Astrocyte (in vitro differentiated cells and primary cell): Measurements from ENCODE around the gene CDON. TPM values are rescaled to one million over a fixed set of nuclear protein-coding genes. Genes with fewer than 3 reads are reported as not detected.

Source experiments
- DNase-seq: peaks from one replicate; pipeline ENCODE4 v3.0.0-alpha.2; 2010; ENCODE audit warnings: low read depth
- FAIRE-seq: peaks from 2 replicates; lab custom pipeline; 2011; peaks lifted over from hg19 to GRCh38; lab: Jason Lieb, UNC
- H2AFZ ChIP-seq: 2 replicates; pipeline ENCODE4 v1.6.0; 2012; ENCODE audit warnings: low read depth, low read length, inconsistent platforms
- H3K27ac ChIP-seq: 2 replicates; pipeline ENCODE4 v1.5.1; 2011; ENCODE audit warnings: low read depth, low read length, inconsistent platforms
- H3K27me3 ChIP-seq: 2 replicates; pipeline ENCODE4 v1.6.0; 2011; ENCODE audit warnings: low read length, inconsistent platforms; ENCODE audit not compliant: insufficient read depth
- H3K36me3 ChIP-seq: 2 replicates; pipeline ENCODE4 v1.5.1; 2011; ENCODE audit warnings: low read length, inconsistent platforms; ENCODE audit not compliant: insufficient read depth
- H3K4me1 ChIP-seq: 2 replicates; pipeline ENCODE4 v1.5.1; 2011; ENCODE audit warnings: low read length, inconsistent platforms; ENCODE audit not compliant: insufficient read depth
- H3K4me2 ChIP-seq: 2 replicates; pipeline ENCODE4 v1.6.0; 2012; ENCODE audit warnings: low read length, inconsistent platforms
- H3K4me3 ChIP-seq: 2 replicates; pipeline ENCODE4 v1.5.1; 2011; ENCODE audit warnings: low read depth, mild to moderate bottlenecking, low read length, inconsistent platforms; ENCODE audit not compliant: insufficient read depth
- H3K79me2 ChIP-seq: 2 replicates; pipeline ENCODE4 v1.6.0; 2012; ENCODE audit warnings: mild to moderate bottlenecking, low read length, inconsistent platforms; ENCODE audit not compliant: insufficient read depth
- H3K9ac ChIP-seq: 2 replicates; pipeline ENCODE4 v1.6.0; 2012; ENCODE audit warnings: mild to moderate bottlenecking, low read length, inconsistent platforms
- H3K9me3 ChIP-seq: 2 replicates; pipeline ENCODE4 v1.5.1; 2012; ENCODE audit warnings: low read depth, mild to moderate bottlenecking, low read length, inconsistent platforms; ENCODE audit not compliant: insufficient read depth
- H4K20me1 ChIP-seq: 2 replicates; pipeline ENCODE4 v1.6.0; 2012; ENCODE audit warnings: low read length, inconsistent platforms; ENCODE audit not compliant: insufficient read depth
- H3K27ac Mint-ChIP-seq: one replicate; pipeline ENCODE4 v1.8.0; 2021; ENCODE audit warnings: mild to moderate bottlenecking, mixed read lengths; ENCODE audit not compliant: unreplicated experiment
- H3K27me3 Mint-ChIP-seq: one replicate; pipeline ENCODE4 v1.8.0; 2021; ENCODE audit warnings: low read depth, mixed read lengths; ENCODE audit not compliant: unreplicated experiment
- H3K36me3 Mint-ChIP-seq: one replicate; pipeline ENCODE4 v1.8.0; 2021; ENCODE audit warnings: low read depth, mixed read lengths; ENCODE audit not compliant: unreplicated experiment
- H3K4me1 Mint-ChIP-seq: one replicate; pipeline ENCODE4 v1.8.0; 2021; ENCODE audit warnings: low read depth, mixed read lengths; ENCODE audit not compliant: unreplicated experiment
- H3K4me3 Mint-ChIP-seq: one replicate; pipeline ENCODE4 v1.8.0; 2021; ENCODE audit warnings: mild to moderate bottlenecking, moderate library complexity, mixed read lengths; ENCODE audit not compliant: unreplicated experiment
- H3K9me3 Mint-ChIP-seq: one replicate; pipeline ENCODE4 v1.8.0; 2021; ENCODE audit warnings: mild to moderate bottlenecking, mixed read lengths; ENCODE audit not compliant: unreplicated experiment
- CTCF ChIP-seq: IDR thresholded peaks from 2 replicates; pipeline ENCODE4 v1.5.1; 2011; ENCODE audit warnings: low read depth, mild to moderate bottlenecking, inconsistent platforms, low read length, moderate library complexity; ENCODE audit not compliant: insufficient read depth
- EZH2 ChIP-seq: IDR thresholded peaks from 2 replicates; pipeline ENCODE4 v1.6.1; 2012; ENCODE audit warnings: mild to moderate bottlenecking, low read length, inconsistent platforms; ENCODE audit not compliant: insufficient read depth
- total RNA-seq: library from RNA; stranded (reverse); gene quantifications from 2 replicates; pipeline ENCODE4 v1.2.1, GENCODE V29; 2021

CDON gene
- total RNA-seq, 1 donor from 2014 or later: 15.5 TPM

- TF ChIP-seq EZH2: no peak
- Histone ChIP-seq H2AFZ (no peak overlapping the region), H3K4me3 (no peak overlapping the region), H3K4me2 (no peak overlapping the region), H3K9me3 (no peaks in the 10 kb centered on the region), H3K79me2 (no peaks in the 10 kb centered on the region), H3K4me1 (no peaks in the 10 kb centered on the region), H3K9ac (no peak overlapping the region), H4K20me1 (no peaks in the 10 kb centered on the region), H3K36me3 (no peaks in the 10 kb centered on the region), H3K27ac (no peak overlapping the region), H3K27me3 (peaks cover 4% of the 10 kb centered on the region)
- peaks cover 4% of the 10 kb centered on the region for H3K27me3 Mint-ChIP-seq
- peaks cover 7% of the 10 kb centered on the region for H3K4me1 Mint-ChIP-seq
- no peak overlapping the region for H3K27ac Mint-ChIP-seq
- FAIRE-seq: no peak
- H3K4me3 Mint-ChIP-seq: no peak overlapping the region
- DNase-seq: no peak
- peaks cover 1% of the 10 kb centered on the region for H3K9me3 Mint-ChIP-seq
- peaks cover 2% of the 10 kb centered on the region for H3K36me3 Mint-ChIP-seq
Observed at GRCh38 chr11:125951731-125952130, 110.9 kb downstream of the CDON start.

GRCh38 chr11:125950696-125951651 is 111.7 kb downstream of the CDON start:
- Histone ChIP-seq H3K4me1 (no peaks in the 10 kb centered on the region), H3K4me3 (no peak overlapping the region), H3K27me3 (peaks cover 4% of the 10 kb centered on the region), H3K9me3 (no peaks in the 10 kb centered on the region), H3K4me2 (no peak overlapping the region), H3K27ac (no peak overlapping the region), H3K79me2 (no peaks in the 10 kb centered on the region), H3K36me3 (no peaks in the 10 kb centered on the region), H3K9ac (no peak overlapping the region), H4K20me1 (no peaks in the 10 kb centered on the region), H2AFZ (no peak overlapping the region)
- H3K27ac Mint-ChIP-seq: no peak overlapping the region
- peaks cover 1% of the 10 kb centered on the region for H3K36me3 Mint-ChIP-seq
- no peak for FAIRE-seq
- no peak overlapping the region for H3K4me3 Mint-ChIP-seq
- no peak for DNase-seq
- no peaks in the 10 kb centered on the region for H3K9me3 Mint-ChIP-seq
- TF ChIP-seq EZH2: no peak
- no peak for TF ChIP-seq CTCF
- no peaks in the 10 kb centered on the region for H3K4me1 Mint-ChIP-seq
- peaks cover 4% of the 10 kb centered on the region for H3K27me3 Mint-ChIP-seq

- TF ChIP-seq CTCF (no peak), EZH2 (no peak)
- H3K27ac Mint-ChIP-seq: no peak overlapping the region
Observed at GRCh38 chr11:125950178-125950490, 112.5 kb downstream of the CDON start.

More at GRCh38 chr11:125950178-125950490, 112.5 kb downstream of the CDON start:
- H3K36me3 ChIP-seq: no peaks in the 10 kb centered on the region
- H3K4me2 ChIP-seq: no peak overlapping the region
- no peaks in the 10 kb centered on the region for H3K9me3 Mint-ChIP-seq
- H2AFZ ChIP-seq: no peak overlapping the region
- no peaks in the 10 kb centered on the region for H3K79me2 ChIP-seq
- H3K4me3 Mint-ChIP-seq: no peak overlapping the region
- H4K20me1 ChIP-seq: no peaks in the 10 kb centered on the region
- H3K4me1 ChIP-seq: no peaks in the 10 kb centered on the region
- FAIRE-seq (no peak), DNase-seq (no peak)
- H3K9me3 ChIP-seq: no peaks in the 10 kb centered on the region
- H3K4me3 ChIP-seq: no peak overlapping the region
- no peaks in the 10 kb centered on the region for H3K36me3 Mint-ChIP-seq
- peaks cover 4% of the 10 kb centered on the region for H3K27me3 ChIP-seq
- H3K9ac ChIP-seq: no peak overlapping the region
- H3K27me3 Mint-ChIP-seq: peaks cover 4% of the 10 kb centered on the region
- H3K4me1 Mint-ChIP-seq: no peaks in the 10 kb centered on the region
- H3K27ac ChIP-seq: no peak overlapping the region
